Camera-type eye (tissue), 1 donor: ENCODE data around the gene CASTOR1. TPM values are rescaled to one million over a fixed set of nuclear protein-coding genes. Genes with fewer than 3 reads are reported as not detected.

Experiments used
- total RNA-seq: library from RNA; depleted of rRNA; stranded (reverse); fragments of >200 nt; gene quantifications from one replicate; pipeline ENCODE4 v1.2.3, GENCODE V29; 2014

CASTOR1 gene
- 11.8 TPM for total RNA-seq

GRCh38 chr22:30289141-30289979 is at the start of gene CASTOR1:
Gene CASTOR1, minus strand, starts transcription at chr22:30289505. Its CDS starts 8 bp downstream, at chr22:30289497.

GRCh38 chr22:30326706-30327362 is 37.5 kb upstream of the CASTOR1 start, which contains the start of gene TBC1D10A:
Gene TBC1D10A, minus strand, starts transcription at chr22:30326941. Its CDS starts 60 bp downstream, at chr22:30326881.

GRCh38 chr22:30266445-30267381 is 22.6 kb downstream of the CASTOR1 start, which contains the start of gene OSM:
Gene OSM, minus strand, starts transcription at chr22:30266851. Its CDS starts 52 bp downstream, at chr22:30266799.

GRCh38 chr22:30245985-30246813 is 43.1 kb downstream of the CASTOR1 start, which contains the start of gene LIF:
Gene LIF, minus strand, starts transcription at chr22:30246759. Its CDS starts 64 bp downstream, at chr22:30246695.

Other genes starting within 250 kb of the CASTOR1 start
- gene HORMAD2, start 209.0 kb downstream of the CASTOR1 start, total RNA-seq, result 1.6 TPM
- 0.93 TPM for gene LIF, start 42.7 kb downstream of the CASTOR1 start, total RNA-seq
- 0.77 TPM for gene OSM, start 22.7 kb downstream of the CASTOR1 start, total RNA-seq
- 13.7 TPM for gene TBC1D10A, start 37.4 kb upstream of the CASTOR1 start, total RNA-seq
- gene SF3A1, start 67.4 kb upstream of the CASTOR1 start, total RNA-seq, result 78.5 TPM
- gene CCDC157, start 67.5 kb upstream of the CASTOR1 start, total RNA-seq, result 13.0 TPM
- gene RNF215, start 97.9 kb upstream of the CASTOR1 start, total RNA-seq, result 19.8 TPM
- gene SEC14L2, start 107.5 kb upstream of the CASTOR1 start, total RNA-seq, result 27.5 TPM
- 18.7 TPM for gene MTFP1, start 136.3 kb upstream of the CASTOR1 start, total RNA-seq
- gene SEC14L3, start 182.5 kb upstream of the CASTOR1 start, total RNA-seq, result not detected
- gene SEC14L4, start 216.2 kb upstream of the CASTOR1 start, total RNA-seq, result 0.60 TPM